ENCODE measurements around the gene FSTL4. TPM values are rescaled to one million over a fixed set of nuclear protein-coding genes. Genes with fewer than 3 reads are reported as not detected.

FSTL4 gene
- total RNA-seq, 1 donor: 0.52 TPM

DNA sequence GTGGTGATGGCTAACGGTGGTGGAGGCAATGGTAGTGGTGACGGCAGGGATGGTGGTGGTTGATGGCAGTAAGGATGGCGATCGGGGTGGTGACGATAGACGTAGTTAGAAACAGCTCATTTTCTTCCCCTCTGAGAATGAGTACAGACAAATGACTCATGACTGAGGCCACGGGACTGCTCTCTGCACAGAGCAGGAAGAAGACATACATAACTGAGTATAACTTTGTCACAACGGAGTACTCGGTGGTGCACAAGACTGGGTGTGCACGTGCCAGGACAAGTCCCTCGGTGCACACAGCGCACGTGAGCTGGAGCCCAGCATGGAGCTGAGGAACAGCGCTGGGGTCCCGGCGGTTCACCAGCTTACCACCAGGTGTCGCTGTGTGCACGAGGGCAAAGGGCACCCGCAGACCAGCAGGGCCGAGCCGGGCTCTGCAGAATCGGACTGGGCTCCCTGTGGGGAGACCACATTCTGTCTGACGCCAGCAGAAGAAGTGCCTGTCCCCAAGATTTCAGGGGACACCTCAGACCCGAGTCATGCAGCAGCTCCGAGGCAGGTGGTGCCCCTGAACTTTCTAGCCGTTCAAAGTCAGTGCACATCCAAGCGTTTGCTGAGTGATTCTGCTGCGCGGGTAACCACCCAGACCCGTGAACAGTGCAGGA lies 188.6 kb downstream of the FSTL4 start:
- Histone ChIP-seq H3K4me3 (ENCODE audit: low read length) (no peak overlapping the region), H3K4me1 (ENCODE audit: insufficient read depth, low read length) (no peaks in the 10 kb centered on the region), H3K27me3 (ENCODE audit: insufficient read depth, low read length) (no peaks in the 10 kb centered on the region), H3K9me3 (ENCODE audit: low read depth, low read length) (no peaks in the 10 kb centered on the region)

GRCh38 chr5:133423011-133423617 lies 189.2 kb downstream of the FSTL4 start:
- Histone ChIP-seq H3K4me3 (ENCODE audit: low read length) (no peak overlapping the region), H3K27me3 (ENCODE audit: insufficient read depth, low read length) (no peaks in the 10 kb centered on the region), H3K9me3 (ENCODE audit: low read depth, low read length) (no peaks in the 10 kb centered on the region), H3K4me1 (ENCODE audit: insufficient read depth, low read length) (no peaks in the 10 kb centered on the region)

- H3K4me1 ChIP-seq (ENCODE audit: insufficient read depth, low read length): no peaks in the 10 kb centered on the region
- no peaks in the 10 kb centered on the region for H3K27me3 ChIP-seq (ENCODE audit: insufficient read depth, low read length)
- H3K4me3 ChIP-seq (ENCODE audit: low read length): no peak overlapping the region
- no peaks in the 10 kb centered on the region for H3K9me3 ChIP-seq (ENCODE audit: low read depth, low read length)
Observed at GRCh38 chr5:133421806-133422205, 190.5 kb downstream of the FSTL4 start.

DNA sequence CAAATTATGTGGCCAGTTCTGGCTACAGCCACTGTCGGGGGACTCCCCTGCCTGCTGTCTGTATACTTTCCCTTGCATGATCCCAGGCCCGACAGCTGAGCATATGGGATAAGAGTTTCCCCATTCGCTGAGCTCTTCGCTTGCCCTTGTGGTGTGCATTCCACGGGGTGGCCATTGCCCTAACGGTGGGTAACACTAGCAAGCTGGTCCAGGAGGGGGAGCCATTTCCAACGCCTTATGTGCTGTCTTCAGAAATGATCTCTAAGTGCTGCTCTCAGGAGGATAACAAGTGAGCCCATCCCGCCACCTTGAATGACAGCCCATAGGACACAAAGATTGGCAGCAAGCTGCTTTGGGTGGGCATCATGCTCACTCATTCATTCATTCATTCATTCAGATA lies 190.9 kb downstream of the FSTL4 start:
- Histone ChIP-seq H3K9me3 (ENCODE audit: low read depth, low read length) (no peaks in the 10 kb centered on the region), H3K4me3 (ENCODE audit: low read length) (no peak overlapping the region), H3K27me3 (ENCODE audit: insufficient read depth, low read length) (no peaks in the 10 kb centered on the region), H3K4me1 (ENCODE audit: insufficient read depth, low read length) (no peaks in the 10 kb centered on the region)

DNA sequence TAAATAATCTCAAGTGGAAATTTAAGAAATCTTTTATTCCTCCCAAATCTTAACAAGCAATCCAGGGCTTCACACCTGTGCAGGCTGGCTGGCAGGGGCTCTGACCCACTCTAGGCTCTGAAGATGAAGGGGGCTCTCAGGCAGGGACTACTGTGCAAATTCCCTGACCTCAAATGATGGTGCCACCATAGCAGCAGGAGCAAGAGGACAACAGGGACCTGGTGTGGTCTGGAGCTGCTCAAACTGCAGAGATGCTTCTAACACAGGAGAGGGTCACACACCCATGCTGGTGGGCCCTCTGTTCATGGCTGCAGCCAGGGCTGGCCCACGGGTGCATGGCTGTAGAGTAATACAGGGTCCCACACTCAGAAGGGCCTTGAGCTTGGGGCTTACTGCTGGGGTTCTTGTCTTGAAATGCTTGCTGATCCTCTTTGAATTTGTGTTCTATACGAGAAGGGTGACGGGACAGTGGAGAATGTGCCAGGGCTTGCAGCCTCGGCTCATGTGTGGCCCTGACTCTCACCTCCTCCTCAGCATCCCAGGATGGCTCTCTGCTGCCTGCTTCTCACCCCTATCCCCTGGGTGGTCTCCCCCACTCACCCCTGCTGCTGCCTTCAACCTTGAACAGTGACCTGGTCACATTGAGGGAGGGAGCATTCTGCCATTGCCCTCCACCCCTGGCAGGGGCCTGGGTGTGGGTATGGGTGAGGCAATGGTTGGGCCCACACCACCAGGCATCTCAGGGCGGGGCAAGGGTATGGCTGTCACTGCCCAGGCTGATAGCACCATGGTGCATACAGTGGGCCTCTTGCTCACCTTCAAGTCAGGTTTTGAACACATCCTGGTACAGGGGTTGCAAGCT lies 191.7 kb downstream of the FSTL4 start:
- Histone ChIP-seq H3K27me3 (ENCODE audit: insufficient read depth, low read length) (no peaks in the 10 kb centered on the region), H3K9me3 (ENCODE audit: low read depth, low read length) (no peaks in the 10 kb centered on the region), H3K4me1 (ENCODE audit: insufficient read depth, low read length) (no peaks in the 10 kb centered on the region), H3K4me3 (ENCODE audit: low read length) (no peak overlapping the region)

DNA sequence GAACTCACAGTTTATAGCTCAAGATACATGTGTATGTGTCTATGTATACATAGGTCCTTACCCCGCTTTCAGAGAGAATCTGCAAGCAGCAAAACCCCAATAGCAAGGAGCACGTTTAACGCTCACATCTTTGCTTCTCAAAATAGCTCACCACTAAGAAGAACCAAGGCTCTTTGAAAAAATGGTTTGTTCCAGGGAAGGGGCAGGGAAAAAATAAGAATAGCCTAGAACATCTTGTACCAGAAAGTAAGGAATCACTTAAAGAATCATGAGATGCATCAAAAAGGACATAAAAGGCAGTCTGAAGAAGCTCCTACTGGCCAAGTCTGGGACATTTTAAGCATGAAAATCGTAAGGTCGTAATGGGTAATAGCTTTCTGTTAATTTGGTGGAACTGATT lies 196.4 kb downstream of the FSTL4 start:
- Histone ChIP-seq H3K4me1 (ENCODE audit: insufficient read depth, low read length) (no peaks in the 10 kb centered on the region), H3K27me3 (ENCODE audit: insufficient read depth, low read length) (peaks cover 16% of the 10 kb centered on the region), H3K4me3 (ENCODE audit: low read length) (no peak overlapping the region), H3K9me3 (ENCODE audit: low read depth, low read length) (no peaks in the 10 kb centered on the region)

DNA sequence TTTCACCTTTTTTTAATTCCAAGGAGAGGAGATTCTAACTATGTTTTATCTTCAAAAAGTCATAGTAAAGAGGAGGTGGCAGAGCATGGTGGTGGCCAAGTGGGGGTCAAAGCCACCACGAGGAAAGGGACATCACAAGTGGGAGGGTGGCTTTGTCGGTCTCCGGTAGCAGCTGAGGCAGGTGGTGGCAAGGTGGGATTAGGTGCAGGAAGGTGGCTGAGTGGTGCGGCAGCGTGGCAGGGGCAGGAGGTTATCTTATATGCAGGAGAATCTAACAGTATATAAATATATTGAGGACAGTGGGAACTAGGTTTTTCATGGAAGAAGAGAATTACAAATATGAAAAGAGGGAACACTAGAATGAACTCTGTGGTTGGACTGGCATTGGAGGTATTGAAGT lies 196.8 kb downstream of the FSTL4 start:
- peaks cover 16% of the 10 kb centered on the region for H3K27me3 ChIP-seq (ENCODE audit: insufficient read depth, low read length)
- no peaks in the 10 kb centered on the region for H3K4me1 ChIP-seq (ENCODE audit: insufficient read depth, low read length)
- no peak overlapping the region for H3K4me3 ChIP-seq (ENCODE audit: low read length)

DNA sequence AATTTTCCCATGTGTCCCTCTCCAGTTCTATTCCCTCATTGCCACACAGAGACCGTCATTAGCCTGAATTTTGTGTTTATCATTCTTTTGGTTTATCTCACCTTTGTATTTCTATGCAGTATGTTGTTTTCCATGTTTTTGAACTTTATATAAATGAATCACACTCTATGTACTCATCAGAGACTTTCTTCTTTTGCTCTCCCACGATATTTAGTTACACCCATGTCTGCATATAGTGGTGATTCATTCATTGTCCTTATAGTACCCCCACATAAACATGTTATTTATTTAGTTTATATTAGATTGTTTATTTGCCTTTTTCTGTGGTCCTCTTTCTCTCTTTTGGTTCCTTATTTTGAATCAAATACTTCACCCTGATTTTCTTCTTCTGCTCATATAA lies 199.7 kb downstream of the FSTL4 start:
- Histone ChIP-seq H3K27me3 (ENCODE audit: insufficient read depth, low read length) (peaks cover 16% of the 10 kb centered on the region), H3K4me3 (ENCODE audit: low read length) (no peak overlapping the region), H3K9me3 (ENCODE audit: low read depth, low read length) (no peaks in the 10 kb centered on the region), H3K4me1 (ENCODE audit: insufficient read depth, low read length) (no peaks in the 10 kb centered on the region)

More for the DNA sequence above, 196.8 kb downstream of the FSTL4 start:
- no peaks in the 10 kb centered on the region for H3K9me3 ChIP-seq (ENCODE audit: low read depth, low read length)

GRCh38 chr5:133410335-133410828 lies 202.0 kb downstream of the FSTL4 start:
- peaks cover 16% of the 10 kb centered on the region for H3K27me3 ChIP-seq (ENCODE audit: insufficient read depth, low read length)
- no peaks in the 10 kb centered on the region for H3K9me3 ChIP-seq (ENCODE audit: low read depth, low read length)
- no peaks in the 10 kb centered on the region for H3K4me1 ChIP-seq (ENCODE audit: insufficient read depth, low read length)
- no peak overlapping the region for H3K4me3 ChIP-seq (ENCODE audit: low read length)

GRCh38 chr5:133409210-133409674 lies 203.1 kb downstream of the FSTL4 start:
- Histone ChIP-seq H3K27me3 (ENCODE audit: insufficient read depth, low read length) (peaks cover 11% of the 10 kb centered on the region), H3K4me3 (ENCODE audit: low read length) (no peak overlapping the region), H3K4me1 (ENCODE audit: insufficient read depth, low read length) (no peaks in the 10 kb centered on the region), H3K9me3 (ENCODE audit: low read depth, low read length) (no peaks in the 10 kb centered on the region)

DNA sequence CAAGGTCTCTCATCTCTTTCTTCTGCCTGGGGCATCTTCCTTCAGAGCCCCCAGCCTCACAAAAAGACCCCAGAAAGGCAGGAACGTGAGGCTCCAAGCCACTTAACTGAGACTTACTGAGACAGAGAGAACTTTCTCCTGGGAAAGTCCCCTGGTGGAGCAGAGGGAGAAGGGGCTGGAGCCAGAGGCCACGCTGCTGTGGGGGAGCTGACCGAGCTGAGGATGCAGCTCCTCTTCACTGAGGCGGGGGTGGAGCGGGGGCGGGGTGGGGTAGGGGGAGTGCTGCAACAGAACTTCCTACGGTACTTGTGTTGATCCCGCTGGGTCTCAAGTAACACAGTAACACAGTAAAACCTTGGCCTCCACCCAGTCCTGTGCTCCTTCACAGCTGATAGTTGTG lies 204.0 kb downstream of the FSTL4 start:
- Histone ChIP-seq H3K4me3 (ENCODE audit: low read length) (no peak overlapping the region), H3K9me3 (ENCODE audit: low read depth, low read length) (no peaks in the 10 kb centered on the region), H3K4me1 (ENCODE audit: insufficient read depth, low read length) (no peaks in the 10 kb centered on the region), H3K27me3 (ENCODE audit: insufficient read depth, low read length) (peaks cover 8% of the 10 kb centered on the region)

GRCh38 chr5:133406977-133407632 lies 205.2 kb downstream of the FSTL4 start:
- H3K4me3 ChIP-seq (ENCODE audit: low read length): no peak overlapping the region
- no peaks in the 10 kb centered on the region for H3K4me1 ChIP-seq (ENCODE audit: insufficient read depth, low read length)
- H3K9me3 ChIP-seq (ENCODE audit: low read depth, low read length): no peaks in the 10 kb centered on the region
- peaks cover 2% of the 10 kb centered on the region for H3K27me3 ChIP-seq (ENCODE audit: insufficient read depth, low read length)

DNA sequence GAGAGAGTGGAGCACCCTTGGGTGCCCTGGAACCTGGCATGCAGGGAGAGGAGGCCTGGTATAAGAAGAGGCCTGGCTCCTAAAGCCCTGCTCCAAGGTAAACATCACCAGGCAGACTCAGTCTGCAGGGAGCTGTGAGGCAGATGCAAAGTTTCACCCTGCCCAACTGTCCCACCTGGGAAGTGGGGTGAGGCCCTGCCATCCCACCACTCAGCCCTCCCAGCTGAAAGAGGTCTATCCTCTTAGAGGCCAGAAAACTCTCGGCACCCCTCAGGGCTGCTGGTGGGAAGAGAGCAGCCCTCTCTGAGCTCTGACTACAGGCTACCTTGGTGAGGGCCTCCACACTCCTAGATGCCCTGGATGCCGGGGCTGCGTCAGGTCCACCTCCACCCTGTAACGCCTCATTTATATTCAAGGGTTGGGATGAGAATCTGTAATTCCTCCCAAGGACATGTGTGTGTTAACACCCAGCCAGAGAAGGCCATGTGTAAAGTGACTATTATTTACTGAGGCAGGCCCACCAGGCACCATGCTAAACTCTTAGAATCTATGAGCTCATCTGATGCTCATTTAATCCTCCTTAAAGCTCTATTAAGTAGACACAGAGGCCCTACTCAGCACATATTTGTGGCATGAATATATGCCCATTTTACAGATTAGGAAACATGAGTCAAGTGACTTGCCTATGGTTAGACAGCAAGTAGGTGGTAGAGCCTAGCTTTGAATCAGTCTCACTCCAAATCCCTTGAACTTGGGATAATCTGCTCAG lies 205.9 kb downstream of the FSTL4 start:
- Histone ChIP-seq H3K9me3 (ENCODE audit: low read depth, low read length) (no peaks in the 10 kb centered on the region), H3K27me3 (ENCODE audit: insufficient read depth, low read length) (no peaks in the 10 kb centered on the region), H3K4me1 (ENCODE audit: insufficient read depth, low read length) (no peaks in the 10 kb centered on the region), H3K4me3 (ENCODE audit: low read length) (no peak overlapping the region)

- no peaks in the 10 kb centered on the region for H3K4me1 ChIP-seq (ENCODE audit: insufficient read depth, low read length)
- H3K27me3 ChIP-seq (ENCODE audit: insufficient read depth, low read length): no peaks in the 10 kb centered on the region
- no peaks in the 10 kb centered on the region for H3K9me3 ChIP-seq (ENCODE audit: low read depth, low read length)
- H3K4me3 ChIP-seq (ENCODE audit: low read length): no peak overlapping the region
Observed at GRCh38 chr5:133405275-133406034, 206.9 kb downstream of the FSTL4 start.
